MCF 10A (cell line): ENCODE results near the gene AFTPH. TPM values are rescaled to one million over a fixed set of nuclear protein-coding genes. Genes with fewer than 3 reads are reported as not detected.

Source experiments
- BruUV-seq: library from RNA; stranded (reverse); fragments of 400-500 nt; replicated peaks from 2 replicates; lab custom pipeline; 2021; lab: Mats Ljungman, UMichigan
- CTCF ChIA-PET: fragments of 300-600 bp; sonication (Branson Sonifier 250); formaldehyde crosslinking; extraction: SDS; loops from one replicate; lab custom pipeline; 2021; ENCODE audit warnings: antibody characterized with exemption, inconsistent platforms; lab: Yijun Ruan, JAX
- POLR2A ChIA-PET: fragments of 300-600, 350-650 bp; sonication (Branson Sonifier 250); formaldehyde crosslinking; extraction: SDS; loops from one replicate; lab custom pipeline; 2020; ENCODE audit warnings: antibody characterized with exemption, inconsistent platforms; lab: Yijun Ruan, JAX
- DNase-seq: peaks from one replicate; pipeline ENCODE4 v3.0.0-alpha.2; 2018; ENCODE audit not compliant: unreplicated experiment
- H3K27ac Mint-ChIP-seq: one replicate; pipeline ENCODE4 v1.8.0; 2022; ENCODE audit warnings: mild to moderate bottlenecking, low read depth, mixed read lengths; ENCODE audit not compliant: unreplicated experiment
- H3K27me3 Mint-ChIP-seq: one replicate; pipeline ENCODE4 v1.8.0; 2022; ENCODE audit warnings: mixed read lengths; ENCODE audit not compliant: insufficient read depth, unreplicated experiment
- H3K36me3 Mint-ChIP-seq: one replicate; pipeline ENCODE4 v1.8.0; 2022; ENCODE audit warnings: mild to moderate bottlenecking, moderate library complexity, mixed read lengths; ENCODE audit not compliant: insufficient read depth, unreplicated experiment
- H3K4me1 Mint-ChIP-seq: one replicate; pipeline ENCODE4 v1.8.0; 2022; ENCODE audit warnings: mixed read lengths; ENCODE audit not compliant: insufficient read depth, unreplicated experiment
- H3K4me3 Mint-ChIP-seq: one replicate; pipeline ENCODE4 v1.8.0; 2022; ENCODE audit warnings: mild to moderate bottlenecking, moderate library complexity, mixed read lengths; ENCODE audit not compliant: unreplicated experiment
- H3K9me3 Mint-ChIP-seq: one replicate; pipeline ENCODE4 v1.8.0; 2022; ENCODE audit warnings: mixed read lengths; ENCODE audit not compliant: unreplicated experiment
- CTCF ChIP-seq: fragments of 200-600 bp; IDR thresholded peaks from one replicate; pipeline ENCODE4 v1.8.0; 2022; ENCODE audit warnings: antibody characterized with exemption, mild to moderate bottlenecking; ENCODE audit not compliant: unreplicated experiment
- intact Hi-C: fragments of 100-400 bp; cut with micrococcal nuclease; formaldehyde crosslinking; loops from 2 replicates; pipeline ENCODE4 v1.14.1; 2022
- total RNA-seq: library from RNA; stranded (reverse); gene quantifications from 2 replicates; pipeline ENCODE4 v1.2.3, GENCODE V29; 2022

AFTPH gene
- total RNA-seq, 1 experiment from 2014 or later = 24.7 TPM

DNA sequence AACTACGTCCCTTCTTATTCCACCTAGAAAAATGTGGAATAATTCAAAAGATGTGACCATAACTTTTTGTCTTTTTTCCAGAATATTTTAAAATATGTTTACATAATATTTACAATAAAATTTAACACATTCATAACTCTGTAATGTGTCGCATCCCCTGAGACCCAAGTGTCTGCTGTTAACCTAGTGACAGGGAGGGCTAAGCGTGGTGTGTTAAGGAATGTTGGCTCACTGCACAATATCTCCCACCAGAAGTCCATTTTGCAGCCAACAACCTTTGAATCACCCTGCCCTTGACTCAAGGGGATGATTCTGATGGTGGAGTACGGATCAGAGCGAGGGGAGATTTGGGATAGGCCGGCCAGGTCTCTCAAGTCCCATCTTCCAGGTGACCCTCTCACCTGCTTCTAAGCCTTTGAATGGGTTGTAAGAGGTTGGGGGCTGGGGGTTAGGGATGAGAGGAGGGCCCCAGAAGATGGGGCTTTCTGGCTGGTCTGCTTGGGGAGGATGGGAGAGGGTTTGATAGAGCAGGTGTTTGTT is 86.3 kb downstream of the AFTPH start:
- Mint-ChIP-seq H3K4me1 (peaks cover 9% of the 10 kb centered on the region), H3K9me3 (no peaks in the 10 kb centered on the region), H3K27me3 (peaks cover 9% of the 10 kb centered on the region), H3K27ac (no peak overlapping the region), H3K36me3 (no peaks in the 10 kb centered on the region), H3K4me3 (no peak overlapping the region)
- no peak for TF ChIP-seq CTCF
- ChIA-PET POLR2A (no interaction called here), CTCF (no interaction called here)
- no peak for DNase-seq
- no TSS peak for BruUV-seq
- intact Hi-C loops = no loop called here

DNA sequence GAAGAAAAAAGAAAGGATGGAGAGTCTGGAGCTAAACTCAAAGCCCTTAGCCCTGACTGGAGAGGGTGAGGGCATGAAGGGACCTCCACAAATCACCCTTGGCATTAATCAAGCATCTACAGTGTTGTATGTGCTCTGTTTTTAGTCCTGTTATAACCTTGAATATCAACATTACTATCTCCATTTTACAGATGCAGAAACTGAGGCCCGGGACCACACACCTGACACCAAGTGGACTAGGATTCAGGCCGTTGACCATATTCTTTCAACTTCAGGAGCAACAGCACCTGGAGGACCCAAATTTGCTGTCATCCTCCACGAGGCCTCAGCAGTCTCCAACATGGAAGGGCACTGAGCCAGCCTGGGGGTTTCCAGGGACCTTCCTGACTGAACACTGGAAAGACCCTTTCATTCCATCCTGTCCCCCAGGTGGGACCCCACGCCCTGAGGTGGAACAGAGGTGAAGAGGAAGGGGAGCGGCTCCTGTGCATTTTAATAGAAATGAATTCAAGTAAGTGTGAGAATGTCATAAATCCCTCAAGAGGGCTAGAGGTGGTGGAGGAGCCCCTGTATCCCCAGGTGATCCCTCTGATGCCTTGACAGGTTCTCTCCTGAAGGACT is 88.6 kb downstream of the AFTPH start:
- no TSS peak for BruUV-seq
- intact Hi-C loops = no loop called here
- H3K27me3 Mint-ChIP-seq = peaks cover 9% of the 10 kb centered on the region
- H3K36me3 Mint-ChIP-seq = no peaks in the 10 kb centered on the region
- CTCF ChIA-PET = no interaction called here
- DNase-seq = no peak
- H3K4me3 Mint-ChIP-seq = no peak overlapping the region
- no peak overlapping the region for H3K27ac Mint-ChIP-seq
- POLR2A ChIA-PET = no interaction called here
- H3K4me1 Mint-ChIP-seq = peaks cover 6% of the 10 kb centered on the region
- no peak for TF ChIP-seq CTCF
- H3K9me3 Mint-ChIP-seq = no peaks in the 10 kb centered on the region

- no peak for TF ChIP-seq CTCF
- Mint-ChIP-seq H3K4me3 (no peak overlapping the region), H3K27ac (no peak overlapping the region), H3K4me1 (peaks cover 11% of the 10 kb centered on the region), H3K9me3 (no peaks in the 10 kb centered on the region), H3K36me3 (no peaks in the 10 kb centered on the region), H3K27me3 (peaks cover 9% of the 10 kb centered on the region)
- CTCF ChIA-PET = no interaction called here
- POLR2A ChIA-PET = interaction anchor here (1.6 kb wide), 1 partner anchor 32 kb away, joined by 6 read pairs; no protein-coding TSS in a partner anchor
- intact Hi-C loops = no loop called here
- BruUV-seq = no TSS peak
- DNase-seq = no peak
Observed at GRCh38 chr2:64613276-64613675, 89.1 kb downstream of the AFTPH start.

DNA sequence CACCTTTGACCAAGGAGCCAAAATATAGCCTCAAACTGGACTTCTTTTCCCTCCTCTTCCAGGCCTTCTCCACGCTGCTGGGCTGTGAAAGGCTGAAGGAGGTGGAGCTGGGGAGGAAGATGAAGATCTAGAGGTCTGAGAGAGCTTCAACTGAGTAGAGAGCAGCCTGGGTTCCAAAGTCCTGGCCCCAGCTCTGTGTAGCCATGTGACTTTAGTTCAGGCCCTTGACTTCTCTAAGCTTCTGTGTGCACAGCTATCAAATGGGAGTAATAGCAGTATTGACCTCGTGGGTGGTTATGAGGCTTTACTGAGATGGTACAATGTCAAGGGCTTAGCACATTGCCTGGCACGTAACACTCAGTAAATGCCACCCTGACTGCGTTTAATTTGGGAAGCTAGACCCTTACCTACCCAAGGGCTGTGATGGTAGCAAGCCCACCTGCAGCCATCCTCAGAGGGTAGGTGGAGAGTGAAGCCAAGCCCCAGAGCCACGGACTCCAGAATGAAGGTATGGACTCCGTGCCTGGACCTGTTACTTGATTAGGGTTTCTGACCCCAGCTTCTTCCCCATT is 91.2 kb downstream of the AFTPH start:
- ChIA-PET CTCF (interaction anchor here (0.6 to 1.0 kb wide), 7 partner anchors 31 to 1223 kb away, joined by 3 to 4 read pairs (median 3); no protein-coding TSS in a partner anchor), POLR2A (no interaction called here)
- intact Hi-C loops = no loop called here
- no TSS peak for BruUV-seq
- H3K27ac Mint-ChIP-seq = no peak overlapping the region
- H3K4me3 Mint-ChIP-seq = no peak overlapping the region
- peaks cover 9% of the 10 kb centered on the region for H3K27me3 Mint-ChIP-seq
- no peak for TF ChIP-seq CTCF
- DNase-seq = no peak
- peaks cover 11% of the 10 kb centered on the region for H3K4me1 Mint-ChIP-seq
- H3K36me3 Mint-ChIP-seq = no peaks in the 10 kb centered on the region
- no peaks in the 10 kb centered on the region for H3K9me3 Mint-ChIP-seq
